SJSA1 (cell line): ENCODE results near the gene ITIH5. TPM values are rescaled to one million over a fixed set of nuclear protein-coding genes. Genes with fewer than 3 reads are reported as not detected.
A peak's percentile ranks its signal among the peaks of the same experiment; 100 is the strongest.

Source experiments
- DNase-seq, 2 experiments: peaks; one replicate each; pipeline ENCODE4 v3.0.0-alpha.2; 2015 to 2020; ENCODE audit warnings: low spot score in 2 of 2, low read depth in 1 of 2
- H3K27ac ChIP-seq: fragments of 250-450 bp; sonication (Bioruptor Pico); 2 replicates; pipeline ENCODE4 v1.5.1; 2020; ENCODE audit warnings: mild to moderate bottlenecking, moderate library complexity
- H3K27me3 ChIP-seq: fragments of 250-450 bp; sonication (Bioruptor Pico); replicated peaks from 2 replicates; pipeline ENCODE4 v1.5.1; 2020; ENCODE audit warnings: mild to moderate bottlenecking, moderate library complexity
- H3K36me3 ChIP-seq: fragments of 250-450 bp; sonication (Bioruptor Pico); 2 replicates; pipeline ENCODE4 v1.5.1; 2020; ENCODE audit warnings: mild to moderate bottlenecking
- H3K4me1 ChIP-seq: fragments of 250-450 bp; sonication (Bioruptor Pico); replicated peaks from 2 replicates; pipeline ENCODE4 v1.6.1; 2021; ENCODE audit warnings: mild to moderate bottlenecking
- H3K4me3 ChIP-seq: fragments of 250-450 bp; sonication (Bioruptor Pico); 2 replicates; pipeline ENCODE4 v1.5.1; 2020; ENCODE audit warnings: mild to moderate bottlenecking
- H3K9me3 ChIP-seq: fragments of 250-450 bp; sonication (Bioruptor Pico); replicated peaks from 2 replicates; pipeline ENCODE4 v1.5.1; 2020; ENCODE audit warnings: mild to moderate bottlenecking
- total RNA-seq: library from RNA; depleted of rRNA; stranded (reverse); fragments of >200 nt; shearing (Covaris generic); gene quantifications from 2 replicates; pipeline ENCODE4 v1.2.3, GENCODE V29; 2014

Gene ITIH5
- total RNA-seq, 1 experiment from 2014 or later: 16.3 TPM

DNA sequence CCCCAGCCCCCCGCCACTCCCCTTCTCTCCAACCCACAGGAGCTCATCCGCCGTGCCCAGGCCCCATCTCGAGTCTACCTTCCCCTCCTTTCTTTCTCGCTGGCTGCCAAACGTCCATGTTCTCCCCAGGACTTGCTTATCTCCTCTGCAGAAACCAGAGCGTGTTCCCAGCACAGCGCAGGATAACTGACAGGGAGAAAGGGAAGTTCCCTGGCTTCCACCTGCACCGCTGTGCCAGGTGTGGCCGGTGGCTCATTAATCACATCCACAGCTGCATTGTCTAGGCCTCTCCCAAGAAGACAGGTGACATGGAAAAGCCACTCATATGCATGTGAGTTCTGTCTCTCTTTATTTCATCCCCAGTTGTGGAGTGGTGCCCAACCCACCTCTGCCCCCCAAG lies 113.2 kb downstream of the ITIH5 start:
- DNase-seq: no peak
- Histone ChIP-seq H3K4me3 (no peak overlapping the region), H3K36me3 (no peaks in the 10 kb centered on the region), H3K9me3 (no peaks in the 10 kb centered on the region), H3K27me3 (no peaks in the 10 kb centered on the region), H3K4me1 (peaks cover 47% of the 10 kb centered on the region), H3K27ac (no peak overlapping the region)

DNA sequence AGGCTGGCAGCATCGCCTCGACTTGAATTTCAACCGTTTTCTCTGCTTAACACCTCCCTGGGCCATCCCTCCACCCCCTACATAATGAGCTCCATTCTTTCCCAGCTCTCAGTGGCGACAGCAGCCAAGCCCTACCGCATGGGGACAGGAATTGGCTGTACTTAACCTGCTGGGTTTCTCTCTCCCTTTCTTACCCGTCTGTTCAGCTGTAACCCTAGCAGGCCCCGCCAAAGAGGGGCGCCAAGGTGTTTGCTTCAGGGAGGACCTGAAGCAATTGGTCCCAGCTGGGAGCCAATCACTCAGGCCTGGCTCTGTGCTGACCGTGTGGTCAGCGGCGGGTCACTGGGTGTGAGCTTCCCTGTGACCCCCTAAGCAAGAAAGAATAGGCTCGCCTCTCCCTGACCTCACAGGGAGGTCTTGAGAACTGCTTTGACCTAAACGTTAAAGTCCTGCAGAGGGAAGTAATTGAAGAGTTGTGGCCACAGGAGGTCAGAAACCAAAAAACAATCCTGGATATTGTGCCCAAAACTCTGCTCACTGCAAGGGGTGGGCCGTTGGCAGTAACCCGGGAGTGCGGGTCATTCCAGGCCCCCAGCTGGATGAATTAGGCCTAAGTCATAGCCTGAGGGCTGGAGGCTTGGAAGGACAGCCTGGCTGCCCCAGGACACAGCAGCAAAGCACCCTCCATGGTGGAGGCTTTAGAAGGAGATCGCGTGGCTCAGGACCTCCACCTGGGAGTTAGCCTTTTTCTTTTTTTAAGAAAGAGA lies 114.6 kb downstream of the ITIH5 start:
- H3K4me3 ChIP-seq: no peak overlapping the region
- peaks cover 35% of the 10 kb centered on the region for H3K4me1 ChIP-seq
- no peaks in the 10 kb centered on the region for H3K27me3 ChIP-seq
- H3K36me3 ChIP-seq: no peaks in the 10 kb centered on the region
- no peaks in the 10 kb centered on the region for H3K9me3 ChIP-seq
- peak overlapping the region; percentile 28; the same call in 1 of the 2 replicates for H3K27ac ChIP-seq
- peak in 1 of 2 experiments; percentile 33 for DNase-seq

DNA sequence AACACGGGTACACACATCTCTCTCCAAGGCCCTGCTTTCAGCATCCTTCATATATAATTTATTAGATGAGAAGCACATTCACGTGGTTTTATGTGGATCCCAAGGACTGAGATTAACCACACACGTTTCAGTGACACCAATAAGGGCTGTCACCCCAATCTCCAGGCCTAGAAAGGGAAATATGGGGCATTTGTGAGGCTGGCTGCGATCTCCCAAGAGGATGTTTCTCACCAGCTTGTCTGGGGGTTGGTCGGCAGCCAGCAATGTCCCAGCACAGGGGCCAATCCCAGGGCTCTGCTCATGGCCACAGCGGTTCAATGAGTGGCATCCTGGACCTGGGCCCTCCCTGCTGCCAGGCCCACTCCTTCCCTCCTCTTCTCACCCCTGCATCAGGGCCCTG lies 115.5 kb downstream of the ITIH5 start:
- H3K27ac ChIP-seq: no peak overlapping the region
- H3K36me3 ChIP-seq: no peaks in the 10 kb centered on the region
- no peaks in the 10 kb centered on the region for H3K9me3 ChIP-seq
- DNase-seq: no peak
- H3K4me3 ChIP-seq: no peak overlapping the region
- peaks cover 29% of the 10 kb centered on the region for H3K4me1 ChIP-seq
- no peaks in the 10 kb centered on the region for H3K27me3 ChIP-seq

DNA sequence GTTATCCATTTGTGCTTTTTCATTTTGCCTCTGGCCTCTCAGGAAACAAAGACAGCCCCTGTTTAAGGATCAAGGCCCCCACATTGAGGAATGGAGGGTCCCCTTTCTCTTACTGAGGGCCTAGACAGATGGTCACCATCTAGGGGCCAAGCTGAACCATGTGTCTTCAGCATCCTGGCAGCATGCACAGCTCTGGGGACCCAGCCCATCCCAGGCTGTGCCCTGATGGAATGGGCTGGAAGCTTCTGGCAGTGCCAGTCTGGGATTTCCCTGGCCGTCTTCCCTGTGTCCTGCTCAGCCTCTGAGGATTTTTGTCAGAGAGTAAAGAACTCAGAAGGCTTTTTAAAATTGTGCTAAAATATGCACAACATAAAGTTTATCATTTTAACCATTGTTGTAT lies 116.8 kb downstream of the ITIH5 start:
- no peak for DNase-seq
- H3K36me3 ChIP-seq: no peaks in the 10 kb centered on the region
- no peaks in the 10 kb centered on the region for H3K9me3 ChIP-seq
- H3K4me3 ChIP-seq: no peak overlapping the region
- H3K4me1 ChIP-seq: peaks cover 20% of the 10 kb centered on the region
- H3K27ac ChIP-seq: no peak overlapping the region
- no peaks in the 10 kb centered on the region for H3K27me3 ChIP-seq

DNA sequence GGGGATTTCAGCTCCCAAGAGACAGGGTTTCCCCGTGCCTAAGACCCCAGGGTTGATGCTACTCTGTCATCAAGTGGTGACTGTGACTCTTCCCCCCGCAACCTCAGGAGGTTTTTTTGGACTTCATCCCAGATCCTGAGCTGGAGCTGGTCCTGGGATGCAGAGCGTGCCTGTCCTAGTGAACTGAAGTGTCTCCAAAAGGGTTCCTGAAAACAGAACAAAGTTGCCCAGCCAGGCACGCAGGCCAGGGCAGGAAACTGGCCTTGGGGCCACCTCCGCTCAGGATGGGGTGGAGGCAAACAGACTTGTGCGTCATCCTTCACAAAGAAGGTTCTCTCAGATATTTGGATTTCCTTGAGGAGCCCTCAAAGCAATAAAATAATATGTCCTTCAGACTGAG lies 118.9 kb downstream of the ITIH5 start:
- DNase-seq: no peak
- Histone ChIP-seq H3K36me3 (no peaks in the 10 kb centered on the region), H3K27me3 (no peaks in the 10 kb centered on the region), H3K4me1 (peaks cover 18% of the 10 kb centered on the region), H3K4me3 (no peak overlapping the region), H3K27ac (no peak overlapping the region), H3K9me3 (no peaks in the 10 kb centered on the region)

DNA sequence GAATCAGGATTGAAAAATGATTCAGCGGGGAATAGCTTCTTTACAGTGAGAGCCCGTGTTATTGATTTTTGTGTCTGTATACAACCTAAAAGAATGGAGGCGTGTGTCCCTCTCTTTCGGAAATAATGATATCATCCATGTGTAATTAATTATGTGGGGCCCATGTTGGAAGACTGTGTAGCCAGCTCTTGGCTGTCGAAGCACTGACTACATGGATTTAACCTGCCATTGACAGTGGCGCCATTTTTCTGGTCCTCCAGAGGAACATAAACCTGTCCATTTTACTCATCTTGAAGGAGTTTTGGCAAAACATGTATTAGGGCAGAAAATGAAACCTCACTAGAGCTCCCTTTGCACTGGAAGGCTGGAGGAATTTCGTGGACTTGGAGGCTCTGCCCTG lies 119.6 kb downstream of the ITIH5 start:
- peaks cover 18% of the 10 kb centered on the region for H3K4me1 ChIP-seq
- no peak for DNase-seq
- H3K27ac ChIP-seq: no peak overlapping the region
- no peak overlapping the region for H3K4me3 ChIP-seq
- H3K9me3 ChIP-seq: no peaks in the 10 kb centered on the region
- H3K27me3 ChIP-seq: no peaks in the 10 kb centered on the region
- H3K36me3 ChIP-seq: no peaks in the 10 kb centered on the region

DNA sequence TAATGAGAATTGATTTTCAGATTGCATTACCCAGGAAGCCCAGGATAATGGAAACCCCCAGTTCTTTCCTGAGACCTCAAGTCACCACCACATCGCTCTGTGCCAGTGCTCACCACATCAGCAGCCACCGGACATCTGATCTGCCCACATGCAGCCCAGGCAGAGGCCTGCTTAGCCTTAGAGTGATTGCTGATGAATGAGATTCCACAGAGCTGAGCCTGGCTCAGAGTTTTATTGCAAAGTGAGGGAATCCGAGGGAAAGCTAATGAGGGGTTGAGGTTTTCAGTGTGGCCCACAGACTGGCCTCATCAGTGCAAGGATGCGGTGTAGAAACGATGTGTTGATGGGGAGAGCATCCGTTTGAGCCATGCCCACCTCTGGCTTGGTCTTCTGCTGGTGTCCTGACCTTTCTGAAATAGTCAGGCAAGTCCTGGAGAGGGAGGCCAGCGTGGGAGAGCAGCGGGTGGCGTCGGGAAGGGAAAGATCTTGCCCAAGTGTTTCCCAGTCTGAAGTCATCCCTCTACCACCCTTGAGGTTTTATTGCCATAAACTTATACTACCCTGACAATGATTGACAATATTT lies 120.3 kb downstream of the ITIH5 start:
- Histone ChIP-seq H3K27me3 (no peaks in the 10 kb centered on the region), H3K36me3 (no peaks in the 10 kb centered on the region), H3K4me1 (peaks cover 18% of the 10 kb centered on the region), H3K27ac (no peak overlapping the region), H3K4me3 (no peak overlapping the region), H3K9me3 (no peaks in the 10 kb centered on the region)
- DNase-seq: no peak

DNA sequence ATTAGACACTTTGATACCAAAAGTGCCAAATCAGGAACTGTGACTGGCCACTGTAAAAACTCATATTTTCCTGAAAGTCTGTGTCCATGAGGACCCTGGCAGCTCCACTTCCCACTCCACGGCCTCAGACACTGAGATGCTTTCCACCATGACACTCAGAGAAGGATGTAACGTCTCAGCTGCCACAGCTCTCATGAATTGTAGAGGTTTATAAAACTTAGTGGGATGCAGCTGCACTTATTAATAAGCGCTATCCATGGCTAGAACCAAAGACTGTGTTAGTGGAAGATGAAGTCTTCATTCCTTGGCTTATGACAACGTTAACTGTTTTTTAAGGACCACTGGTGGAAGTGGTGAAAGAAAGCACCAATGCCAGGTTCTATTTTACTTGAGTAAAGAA lies 121.0 kb downstream of the ITIH5 start:
- no peak overlapping the region for H3K4me3 ChIP-seq
- no peaks in the 10 kb centered on the region for H3K9me3 ChIP-seq
- peaks cover 23% of the 10 kb centered on the region for H3K4me1 ChIP-seq
- H3K27ac ChIP-seq: no peak overlapping the region
- no peak for DNase-seq
- H3K27me3 ChIP-seq: no peaks in the 10 kb centered on the region
- H3K36me3 ChIP-seq: no peaks in the 10 kb centered on the region

DNA sequence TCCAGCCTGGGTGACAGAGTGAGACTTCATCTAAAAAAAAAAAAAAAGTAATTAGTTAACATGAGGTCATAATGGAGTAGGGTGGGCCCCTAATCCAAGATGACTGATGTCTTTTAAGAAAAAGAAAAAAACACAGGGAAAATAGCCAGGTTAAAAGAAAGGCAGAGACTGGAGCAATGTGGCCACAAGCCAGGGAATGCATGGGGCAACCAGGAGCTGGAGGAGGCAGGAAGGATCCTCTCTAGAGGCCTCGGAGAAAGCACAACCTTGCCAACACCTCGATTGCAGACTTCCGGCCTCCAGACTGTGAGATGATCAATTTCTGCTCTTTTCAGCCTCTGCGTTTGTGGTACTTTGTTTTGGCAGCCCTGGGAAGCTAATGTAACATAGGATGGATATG lies 121.5 kb downstream of the ITIH5 start:
- no peak for DNase-seq
- H3K27me3 ChIP-seq: no peaks in the 10 kb centered on the region
- H3K36me3 ChIP-seq: no peaks in the 10 kb centered on the region
- H3K27ac ChIP-seq: no peak overlapping the region
- no peak overlapping the region for H3K4me3 ChIP-seq
- no peaks in the 10 kb centered on the region for H3K9me3 ChIP-seq
- peaks cover 28% of the 10 kb centered on the region for H3K4me1 ChIP-seq

DNA sequence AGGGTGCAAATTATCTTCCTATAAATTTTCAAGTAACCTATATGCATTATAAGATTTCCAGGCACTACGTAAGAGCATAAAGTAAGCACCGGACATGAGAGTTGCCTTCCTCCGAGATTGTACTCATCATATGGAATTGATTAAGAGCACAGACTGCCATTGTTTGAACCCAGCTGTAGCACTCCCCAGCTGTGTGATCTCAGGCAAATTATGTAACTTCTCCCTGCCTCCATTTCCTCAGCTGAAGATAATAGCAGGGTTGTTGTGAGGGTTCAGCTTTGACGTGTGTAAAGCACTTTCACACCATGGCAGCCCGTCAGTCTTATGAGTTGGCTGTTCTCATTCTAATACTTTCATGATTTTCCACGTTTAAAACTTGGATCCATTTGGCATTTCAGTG lies 122.6 kb downstream of the ITIH5 start:
- Histone ChIP-seq H3K36me3 (no peaks in the 10 kb centered on the region), H3K27me3 (no peaks in the 10 kb centered on the region), H3K27ac (no peak overlapping the region), H3K4me3 (no peak overlapping the region), H3K4me1 (peaks cover 33% of the 10 kb centered on the region), H3K9me3 (no peaks in the 10 kb centered on the region)
- DNase-seq: no peak

DNA sequence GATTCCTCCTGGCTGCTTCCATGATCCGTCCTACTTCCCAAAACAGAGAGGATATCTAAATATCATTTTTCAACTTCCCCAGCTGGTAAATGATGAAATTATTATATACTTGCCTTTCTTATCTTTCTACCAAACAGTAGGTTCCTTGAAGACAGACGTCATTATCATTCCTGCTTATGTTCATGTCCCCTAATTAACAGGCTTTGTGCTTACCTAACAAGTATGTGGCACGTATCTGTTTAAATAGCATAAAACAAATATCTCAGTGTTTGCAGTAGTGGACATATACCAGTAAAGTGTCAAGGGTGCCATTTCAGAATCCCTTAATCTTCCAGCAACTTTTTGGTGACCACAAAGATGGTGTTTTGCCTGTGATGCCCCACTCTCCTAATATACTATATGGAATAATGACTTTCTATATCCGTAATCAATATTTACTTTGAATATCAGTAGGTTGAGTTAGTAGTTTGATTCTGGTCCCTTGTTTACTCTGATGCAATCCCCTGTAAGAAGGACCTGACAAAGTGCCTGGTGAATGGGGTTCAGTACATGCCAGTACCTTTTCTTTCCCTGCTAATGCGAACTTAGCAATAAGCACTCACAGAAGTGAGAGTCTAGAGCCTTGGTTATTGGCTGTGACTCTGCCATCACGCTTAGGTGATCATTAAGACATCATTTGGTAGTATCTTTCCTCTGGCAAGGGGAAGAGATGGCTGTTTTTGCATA lies 124.4 kb downstream of the ITIH5 start:
- Histone ChIP-seq H3K4me3 (no peak overlapping the region), H3K9me3 (no peaks in the 10 kb centered on the region), H3K4me1 (peaks cover 33% of the 10 kb centered on the region), H3K36me3 (no peaks in the 10 kb centered on the region), H3K27me3 (no peaks in the 10 kb centered on the region), H3K27ac (peak overlapping the region; percentile 86)
- no peak for DNase-seq

DNA sequence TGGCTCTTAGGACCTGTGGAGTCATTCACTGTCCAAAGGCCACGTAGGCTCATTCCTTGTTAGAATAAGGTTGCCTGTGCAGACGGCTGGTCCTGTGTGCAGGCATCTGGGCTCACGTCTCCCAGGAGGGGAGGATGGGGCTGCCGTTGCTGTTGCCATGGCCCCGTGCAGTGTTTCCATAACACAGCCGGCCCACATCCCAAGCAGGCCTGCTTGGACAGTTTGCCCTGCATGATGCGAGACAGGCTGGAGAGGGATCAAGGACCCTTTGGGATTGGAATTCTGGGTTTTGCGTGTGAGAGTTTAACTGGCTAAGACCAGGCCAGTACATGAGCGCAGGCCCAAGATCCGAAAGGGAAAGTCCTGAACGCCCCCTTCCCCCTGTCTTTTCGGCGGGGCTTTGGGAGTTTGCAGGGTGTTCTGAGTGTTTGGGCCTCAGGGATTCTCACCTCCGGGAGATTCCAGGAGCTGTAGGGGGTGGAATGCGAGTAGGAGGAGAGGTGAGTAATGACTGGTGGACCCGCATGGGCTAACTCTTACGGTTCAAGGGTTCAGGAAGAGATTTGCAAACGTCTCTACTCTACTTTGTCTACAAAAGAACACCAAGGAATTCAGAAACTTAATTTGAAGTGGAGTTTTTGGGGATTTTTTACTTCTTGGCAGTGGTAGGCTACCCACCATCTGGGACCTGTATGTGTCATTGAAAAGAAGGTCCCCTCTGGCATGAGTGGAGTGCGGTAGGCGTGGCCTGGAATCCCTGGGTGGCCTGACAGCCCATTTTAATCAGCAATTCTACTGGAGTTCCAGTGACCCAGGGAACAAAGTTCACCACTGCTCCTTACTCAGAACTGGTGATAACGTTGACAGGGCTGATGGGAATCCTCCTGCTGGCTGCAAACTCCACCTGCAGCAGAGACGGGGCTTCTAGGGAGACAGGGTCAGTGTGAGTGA lies 125.4 kb downstream of the ITIH5 start:
- DNase-seq: peak; percentile 86 to 94
- peak overlapping the region; percentile 86 for H3K27ac ChIP-seq
- H3K27me3 ChIP-seq: no peaks in the 10 kb centered on the region
- H3K4me1 ChIP-seq: peaks cover 33% of the 10 kb centered on the region
- no peaks in the 10 kb centered on the region for H3K36me3 ChIP-seq
- no peaks in the 10 kb centered on the region for H3K9me3 ChIP-seq
- H3K4me3 ChIP-seq: no peak overlapping the region

DNA sequence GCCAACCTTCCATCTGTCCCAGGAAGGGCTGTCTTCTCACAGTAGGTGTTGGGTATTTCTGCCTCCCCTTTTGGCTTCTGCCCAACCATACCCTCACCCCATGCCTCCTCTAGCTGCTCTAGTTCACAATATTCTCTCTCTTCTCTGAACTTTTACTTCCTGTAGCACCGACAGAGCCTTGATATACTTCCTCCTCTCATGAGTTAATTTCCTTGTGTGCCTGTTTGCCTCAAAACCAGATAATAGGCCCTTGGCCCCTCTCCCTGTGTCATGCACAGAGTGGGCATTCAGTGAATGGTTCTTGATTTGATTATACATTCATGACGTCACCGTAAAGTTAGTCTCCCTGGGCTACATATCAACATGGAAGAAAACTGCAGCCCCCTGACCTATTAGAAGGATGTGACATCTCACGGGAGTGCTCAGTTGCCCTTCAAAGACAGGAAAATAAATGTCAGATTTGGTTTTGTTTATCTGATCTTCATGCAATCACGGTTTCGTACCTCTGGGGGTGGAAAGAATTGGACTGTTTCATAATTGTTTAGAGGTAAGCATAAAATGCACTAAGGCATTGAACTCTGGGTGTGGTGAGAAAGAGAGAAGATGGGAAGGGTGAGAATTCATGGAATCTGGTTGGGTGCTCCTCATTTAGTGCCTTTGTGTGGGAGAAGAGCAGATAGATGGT lies 127.7 kb downstream of the ITIH5 start:
- H3K9me3 ChIP-seq: no peaks in the 10 kb centered on the region
- H3K36me3 ChIP-seq: no peaks in the 10 kb centered on the region
- no peak overlapping the region for H3K4me3 ChIP-seq
- DNase-seq: no peak
- H3K27ac ChIP-seq: no peak overlapping the region
- H3K4me1 ChIP-seq: peaks cover 33% of the 10 kb centered on the region
- no peaks in the 10 kb centered on the region for H3K27me3 ChIP-seq
